ENCODE results near the gene RPL29.
"Not testable (repeated sequence)": the region's sequence is repeated elsewhere in the genome, so short reads cannot be mapped to it uniquely, and the experiment has no call there.

Gene RPL29

DNA sequence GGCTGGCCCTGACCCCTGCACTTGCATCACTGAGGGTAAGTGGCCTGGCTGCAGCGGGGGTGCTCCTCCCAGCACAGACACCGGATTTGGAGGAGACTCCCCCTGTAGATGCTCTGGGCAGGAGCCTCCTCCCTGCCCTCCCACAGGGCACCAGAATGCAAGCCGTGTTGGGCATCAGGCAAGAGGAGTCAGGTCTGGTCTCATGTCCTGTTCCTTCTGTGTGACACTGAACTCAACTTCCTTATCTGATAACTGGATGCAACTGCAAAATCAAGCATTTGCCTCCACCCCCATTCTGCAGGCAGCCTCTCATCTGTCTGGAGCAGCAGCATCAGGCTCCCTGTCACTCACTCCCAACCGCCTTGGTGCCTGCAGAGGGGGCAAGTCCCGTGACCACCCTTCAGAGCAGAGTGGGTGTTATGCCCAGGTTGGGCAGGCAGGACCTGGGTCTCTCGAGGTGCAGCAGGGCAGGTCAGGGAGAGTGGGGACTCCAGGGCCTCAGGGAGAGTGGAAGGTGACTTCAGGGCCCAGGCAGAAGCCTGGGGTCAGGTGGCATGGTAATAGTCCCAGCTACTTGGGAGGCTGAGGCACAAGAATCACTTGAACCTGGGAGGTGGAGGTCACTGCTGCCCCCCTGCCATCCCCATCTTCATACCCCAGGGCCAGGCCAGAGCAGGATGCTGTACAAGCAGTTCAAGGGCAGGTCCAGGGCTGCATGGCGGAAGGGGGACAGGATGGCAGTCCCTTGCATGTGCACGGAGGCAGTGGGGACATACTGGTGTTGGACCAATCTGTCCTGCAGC, 10.5 kb upstream of the RPL29 start:
- no peak for DNase-seq (ENCODE audit: low read depth in 3 of 3)

DNA sequence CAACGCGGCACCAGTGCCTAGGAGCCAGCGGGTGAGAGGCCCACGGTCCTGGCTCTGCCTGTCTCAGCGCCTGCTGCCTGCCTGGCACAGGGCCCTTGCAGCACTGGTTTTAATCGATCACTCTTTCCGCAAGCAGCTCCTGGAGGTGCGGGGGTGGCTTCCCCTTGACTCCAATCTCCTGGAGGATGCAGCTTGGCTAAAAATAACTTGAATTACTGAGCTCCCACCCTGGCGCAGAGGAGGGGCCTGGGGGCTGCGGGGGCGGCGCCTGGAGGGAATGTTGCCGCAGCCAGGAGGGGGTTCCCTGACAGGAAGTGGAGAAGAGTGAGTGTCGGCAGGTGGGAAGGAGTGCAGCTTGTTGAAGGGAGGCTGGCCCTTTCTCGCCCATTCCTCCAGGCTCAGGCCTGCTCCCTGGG, 9.9 kb upstream of the RPL29 start:
- DNase-seq (ENCODE audit: low read depth in 3 of 3) = no peak

- DNase-seq (ENCODE audit: low read depth in 3 of 3) = no peak
These were observed 9.3 kb upstream of the RPL29 start for GRCh38 chr3:52004906-52005395.

GRCh38 chr3:52004163-52004787, 8.6 kb upstream of the RPL29 start:
- DNase-seq (ENCODE audit: low read depth in 3 of 3) = no peak

DNA sequence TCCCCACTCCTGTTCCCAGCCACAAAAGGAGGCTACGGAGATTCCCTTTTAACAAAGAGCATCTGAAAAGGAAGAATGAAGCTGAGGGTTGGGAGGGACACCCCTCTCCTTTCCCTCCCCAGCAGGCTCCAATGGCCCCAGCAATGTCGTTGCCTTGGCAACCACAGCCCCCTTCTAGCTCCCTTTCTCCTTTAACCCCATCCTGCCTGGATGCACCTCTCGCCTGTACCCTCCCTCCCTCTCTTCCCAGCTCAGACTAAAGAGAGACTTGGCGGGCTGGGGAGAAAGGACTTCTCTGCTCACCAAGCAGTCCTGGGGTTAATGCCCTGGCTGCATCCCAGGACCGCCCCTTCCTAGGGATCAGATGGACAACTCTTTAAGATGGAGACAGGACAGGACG, 7.1 kb upstream of the RPL29 start:
- DNase-seq (ENCODE audit: low read depth in 3 of 3) = no peak

GRCh38 chr3:52001443-52001974, 5.8 kb upstream of the RPL29 start:
- DNase-seq (ENCODE audit: low read depth in 3 of 3) = peak; percentile 64 to 84 (median 73)

DNA sequence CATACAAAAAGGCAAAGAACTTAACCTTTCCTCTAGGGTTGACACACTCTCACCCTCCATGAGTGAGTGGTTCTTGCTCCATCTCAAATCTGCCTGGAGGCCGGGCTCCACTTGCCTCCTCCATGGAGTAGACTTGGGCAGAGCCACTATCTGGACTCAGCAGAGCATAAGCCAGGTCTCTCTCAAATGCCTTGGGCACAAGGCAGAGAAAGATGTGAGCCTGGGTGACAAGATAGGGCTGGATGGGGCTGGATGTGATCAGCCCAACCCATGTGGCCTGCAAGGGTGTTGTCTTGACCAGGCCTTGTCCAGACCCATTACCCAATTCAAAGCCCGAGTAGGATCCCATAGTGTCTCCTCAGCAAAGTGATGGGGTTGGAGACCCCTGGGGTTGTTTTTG, 4.2 kb upstream of the RPL29 start:
- no peak for DNase-seq (ENCODE audit: low read depth in 3 of 3)

GRCh38 chr3:51998774-51999173, 3.1 kb upstream of the RPL29 start:
- DNase-seq (ENCODE audit: low read depth in 3 of 3) = no peak

- no peak for DNase-seq (ENCODE audit: low read depth in 3 of 3)
These were observed 2.4 kb upstream of the RPL29 start for GRCh38 chr3:51997935-51998596.

GRCh38 chr3:51997172-51997571, 1.5 kb upstream of the RPL29 start:
- no peak for DNase-seq (ENCODE audit: low read depth in 3 of 3)

DNA sequence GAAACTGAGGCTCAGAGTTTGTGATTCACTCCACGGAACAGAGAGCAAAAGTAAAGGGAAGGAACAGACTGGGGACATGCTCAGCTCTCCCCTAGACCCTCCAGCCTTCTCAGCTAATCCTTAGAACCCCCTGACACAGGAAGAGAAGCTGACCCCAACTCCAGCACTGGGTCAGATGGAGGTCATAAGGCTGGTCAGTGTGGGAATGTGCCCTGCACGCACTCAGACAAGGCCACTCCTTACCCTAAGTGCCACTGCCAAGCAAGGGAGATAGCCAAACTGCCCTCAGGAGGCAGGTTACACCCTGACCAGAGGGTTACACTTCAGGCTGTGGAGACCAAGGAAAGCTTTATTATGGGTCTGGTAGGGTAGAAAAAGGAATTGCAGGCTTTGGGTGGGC, 1.2 kb downstream of the RPL29 start:
- no peak for DNase-seq (ENCODE audit: low read depth in 3 of 3)

GRCh38 chr3:51993657-51994056, 2.0 kb downstream of the RPL29 start:
- not testable (repeated sequence) for DNase-seq (ENCODE audit: low read depth in 3 of 3)

- no peak for DNase-seq (ENCODE audit: low read depth in 3 of 3)
These were observed 3.5 kb downstream of the RPL29 start for GRCh38 chr3:51992017-51992682.

GRCh38 chr3:51990501-51990971, 5.2 kb downstream of the RPL29 start:
- DNase-seq (ENCODE audit: low read depth in 3 of 3) = not testable (repeated sequence)

GRCh38 chr3:51988286-51989146, 7.2 kb downstream of the RPL29 start:
- DNase-seq (ENCODE audit: low read depth in 3 of 3) = no peak

DNA sequence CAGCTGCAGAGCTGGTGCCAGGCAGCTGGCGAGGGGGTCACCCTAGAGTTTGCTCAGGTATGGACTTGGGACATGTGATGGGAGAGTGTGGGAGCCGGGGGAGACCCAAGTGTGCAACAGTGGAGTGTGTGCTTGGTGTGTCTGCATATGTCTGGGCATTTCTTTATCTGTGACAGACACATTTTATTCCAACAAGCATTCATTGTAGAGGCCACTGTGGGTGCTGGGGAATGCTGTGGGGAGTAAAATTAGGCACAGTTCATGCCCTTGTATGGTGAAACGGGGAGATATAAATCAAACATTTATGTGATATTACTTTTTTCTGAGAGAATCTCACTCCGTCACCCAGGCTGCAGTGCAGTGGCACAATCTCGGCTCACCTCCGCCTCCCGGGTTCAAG, 8.1 kb downstream of the RPL29 start:
- DNase-seq (ENCODE audit: low read depth in 3 of 3) = no peak

GRCh38 chr3:51986010-51986947, 9.4 kb downstream of the RPL29 start:
- DNase-seq (ENCODE audit: low read depth in 3 of 3) = no peak

DNA sequence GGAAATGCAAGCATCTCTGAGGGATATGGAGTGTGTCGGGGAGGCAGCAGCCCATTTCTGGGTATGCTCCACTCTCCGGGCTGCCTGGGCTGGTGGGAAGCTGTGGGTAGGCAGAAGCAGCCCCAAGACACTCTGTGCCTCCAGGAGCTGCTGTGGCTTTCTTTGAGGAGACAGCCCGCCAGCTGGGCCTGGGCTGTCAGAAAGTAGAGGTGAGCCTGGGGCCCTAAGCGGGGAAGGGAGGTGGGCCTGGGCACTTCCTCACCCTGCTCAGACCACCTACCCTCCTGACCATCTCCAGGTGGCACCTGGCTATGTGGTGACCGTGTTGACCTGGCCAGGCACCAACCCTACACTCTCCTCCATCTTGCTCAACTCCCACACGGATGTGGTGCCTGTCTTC, 10.6 kb downstream of the RPL29 start:
- DNase-seq (ENCODE audit: low read depth in 3 of 3) = no peak

- DNase-seq (ENCODE audit: low read depth in 3 of 3) = no peak
These were observed 11.4 kb downstream of the RPL29 start for GRCh38 chr3:51984269-51984647.
